ENCODE measurements around the gene PHAF1. TPM values are rescaled to one million over a fixed set of nuclear protein-coding genes. Genes with fewer than 3 reads are reported as not detected.

Gene PHAF1
- polyA plus RNA-seq, 4 donors: 5.9 to 13.6 (median 8.7) TPM

DNA sequence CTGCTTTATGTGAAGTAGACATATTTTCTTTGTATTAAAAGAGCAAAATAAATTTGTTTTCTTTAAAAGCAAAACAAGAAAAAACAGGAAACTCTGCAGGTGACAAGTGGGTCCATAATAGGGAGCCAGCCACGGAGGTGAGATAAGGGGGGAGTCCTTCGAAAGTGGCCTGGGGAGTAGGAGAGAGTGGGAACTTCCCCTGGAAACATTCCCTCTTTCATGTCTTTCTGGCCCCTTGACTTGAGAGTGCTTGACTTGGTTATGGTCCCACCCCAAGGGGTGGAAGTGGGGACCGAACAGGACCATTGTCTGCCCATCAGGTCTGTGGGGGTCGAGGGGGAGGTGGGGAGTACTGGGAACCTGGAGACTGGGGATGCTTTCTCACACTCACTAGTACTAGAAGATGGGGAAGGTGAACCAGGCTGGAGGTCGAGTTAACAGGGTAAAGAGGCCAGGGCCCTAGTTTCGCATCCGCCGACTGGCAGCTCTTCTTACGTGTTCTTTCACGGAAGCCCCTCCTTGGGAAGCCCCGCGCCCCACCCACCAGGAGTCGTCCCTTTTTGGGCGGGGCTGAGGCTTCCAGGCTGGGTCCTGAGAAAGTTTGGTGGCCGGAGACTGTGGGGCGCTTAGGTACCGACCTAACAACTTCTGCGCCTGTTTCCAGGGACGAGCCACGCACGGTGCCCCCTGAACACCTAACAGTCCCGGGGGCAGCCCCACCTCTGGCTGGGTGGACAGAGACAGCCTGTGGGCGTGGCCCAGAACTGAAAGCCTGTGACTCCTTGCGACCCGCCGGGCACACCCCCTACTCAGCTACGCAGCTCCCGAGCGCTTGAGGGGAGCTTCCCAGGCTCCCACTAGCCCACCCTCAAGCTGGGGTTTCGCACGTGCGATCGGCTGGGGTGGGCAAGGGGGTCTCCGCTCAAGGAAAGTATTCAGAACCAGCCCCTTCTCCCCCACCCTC, 49.2 kb downstream of the PHAF1 start:
- H3K27me3 ChIP-seq (ENCODE audit: control insufficient read depth in 3 of 3, insufficient read depth in 3 of 3, low read length in 3 of 3): peaks cover 0 to 72% (median 0%) of the 10 kb centered on the region in 3 donors
- H3K4me1 ChIP-seq (ENCODE audit: control insufficient read depth in 3 of 3, insufficient read depth in 2 of 3, low read depth in 1 of 3, low read length in 2 of 3): peaks cover 4 to 46% (median 10%) of the 10 kb centered on the region in 3 donors
- 2 to 5% (median 3%) methylated on average over 30 to 34 of the region's 34 CpGs for WGBS, 3 donors
- DNase-seq (peak; percentile 54 to 61), FAIRE-seq (no peak)
- H3K4me3 ChIP-seq (ENCODE audit: low read depth in 1 of 3, low read length in 3 of 3): peak overlapping the region; percentile 88 to 94 (median 92)
- peak overlapping the region; percentile 30 to 96 (median 81) for H3K27ac ChIP-seq (ENCODE audit: low read depth in 1 of 3, low read length in 2 of 3)
- H3K9me3 ChIP-seq (ENCODE audit: control insufficient read depth in 2 of 2, insufficient read depth in 1 of 2, low read depth in 1 of 2, low read length in 1 of 2): no peaks in the 10 kb centered on the region
- H3K36me3 ChIP-seq (ENCODE audit: control insufficient read depth in 3 of 3, insufficient read depth in 2 of 3, low read depth in 1 of 3, low read length in 3 of 3): peaks cover 0 to 3% (median 0%) of the 10 kb centered on the region in 3 donors

DNA sequence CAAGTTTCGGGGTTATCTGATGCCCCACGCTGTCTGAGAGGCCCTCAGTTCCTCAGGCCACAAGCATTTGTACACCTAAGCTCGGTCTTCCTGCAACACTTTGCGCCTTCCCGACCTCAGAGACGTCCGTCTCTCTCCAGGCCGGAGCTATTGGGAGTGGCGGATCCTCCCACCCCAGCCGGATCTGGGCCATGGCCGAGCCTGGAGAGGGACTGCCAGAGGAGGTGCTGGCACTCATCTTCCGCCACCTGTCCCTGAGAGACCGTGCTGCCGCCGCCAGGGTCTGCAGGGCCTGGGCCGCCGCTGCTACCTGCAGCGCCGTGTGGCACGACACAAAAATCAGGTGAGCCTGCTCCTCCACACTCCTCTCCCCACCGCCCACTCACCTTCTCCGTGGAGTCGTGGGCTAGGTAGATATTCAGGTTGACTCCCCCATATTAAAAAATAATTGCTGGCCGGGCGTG, 51.9 kb downstream of the PHAF1 start:
- FAIRE-seq (no peak), DNase-seq (no peak)
- no peaks in the 10 kb centered on the region for H3K36me3 ChIP-seq (ENCODE audit: control insufficient read depth in 3 of 3, insufficient read depth in 2 of 3, low read depth in 1 of 3, low read length in 3 of 3)
- no peak overlapping the region for H3K4me3 ChIP-seq (ENCODE audit: low read depth in 1 of 3, low read length in 3 of 3)
- H3K27me3 ChIP-seq (ENCODE audit: control insufficient read depth in 3 of 3, insufficient read depth in 3 of 3, low read length in 3 of 3): peaks cover 10 to 71% (median 13%) of the 10 kb centered on the region in 3 donors
- H3K27ac ChIP-seq (ENCODE audit: low read depth in 1 of 3, low read length in 2 of 3): no peak overlapping the region
- H3K9me3 ChIP-seq (ENCODE audit: control insufficient read depth in 2 of 2, insufficient read depth in 1 of 2, low read depth in 1 of 2, low read length in 1 of 2): no peaks in the 10 kb centered on the region
- WGBS, 3 donors: 53 to 74% (median 71%) methylated on average over 24 to 25 of the region's 25 CpGs
- H3K4me1 ChIP-seq (ENCODE audit: control insufficient read depth in 3 of 3, insufficient read depth in 2 of 3, low read depth in 1 of 3, low read length in 2 of 3): peaks cover 4 to 52% (median 24%) of the 10 kb centered on the region in 3 donors

DNA sequence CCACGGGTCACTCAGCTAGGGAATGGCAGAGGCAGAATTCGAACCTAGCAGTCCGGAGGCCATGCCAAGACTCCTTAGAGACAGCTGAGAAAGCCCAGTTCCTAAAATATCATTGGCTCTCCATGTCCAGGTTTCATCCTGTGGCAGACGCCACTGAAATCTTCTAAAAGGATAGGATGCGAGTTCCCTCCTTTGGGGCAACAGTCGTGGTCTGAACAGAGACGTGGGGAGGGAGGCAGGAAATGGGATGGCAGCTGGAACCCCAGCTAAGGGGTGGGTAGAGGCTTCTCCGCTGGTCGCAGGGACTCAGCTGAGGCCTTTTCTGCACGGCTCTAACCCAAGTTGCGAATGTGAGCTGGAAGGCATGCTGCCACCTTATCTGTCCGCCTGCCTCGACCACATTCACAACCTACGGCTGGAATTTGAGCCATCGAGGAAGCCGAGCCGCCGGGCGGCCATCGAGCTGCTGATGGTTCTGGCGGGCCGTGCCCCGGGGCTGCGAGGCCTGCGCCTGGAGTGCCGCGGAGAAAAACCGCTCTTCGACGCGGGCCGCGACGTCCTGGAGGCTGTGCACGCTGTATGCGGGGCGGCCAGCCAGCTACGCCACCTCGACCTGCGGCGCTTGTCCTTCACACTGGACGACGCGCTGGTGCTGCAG, 52.9 kb downstream of the PHAF1 start:
- WGBS, 3 donors: 16 to 35% (median 27%) methylated on average over 43 to 44 of the region's 44 CpGs
- Histone ChIP-seq H3K4me1 (ENCODE audit: control insufficient read depth in 3 of 3, insufficient read depth in 2 of 3, low read depth in 1 of 3, low read length in 2 of 3) (peaks cover 4 to 52% (median 24%) of the 10 kb centered on the region in 3 donors), H3K27me3 (ENCODE audit: control insufficient read depth in 3 of 3, insufficient read depth in 3 of 3, low read length in 3 of 3) (peaks cover 10 to 74% (median 13%) of the 10 kb centered on the region in 3 donors), H3K9me3 (ENCODE audit: control insufficient read depth in 2 of 2, insufficient read depth in 1 of 2, low read depth in 1 of 2, low read length in 1 of 2) (no peaks in the 10 kb centered on the region), H3K36me3 (ENCODE audit: control insufficient read depth in 3 of 3, insufficient read depth in 2 of 3, low read depth in 1 of 3, low read length in 3 of 3) (no peaks in the 10 kb centered on the region), H3K4me3 (ENCODE audit: low read depth in 1 of 3, low read length in 3 of 3) (peak overlapping the region in 2 of 3 donors; percentile 7 to 23), H3K27ac (ENCODE audit: low read depth in 1 of 3, low read length in 2 of 3) (no peak overlapping the region)
- FAIRE-seq: no peak
- DNase-seq: peak in 1 of 2 donors; percentile 16

DNA sequence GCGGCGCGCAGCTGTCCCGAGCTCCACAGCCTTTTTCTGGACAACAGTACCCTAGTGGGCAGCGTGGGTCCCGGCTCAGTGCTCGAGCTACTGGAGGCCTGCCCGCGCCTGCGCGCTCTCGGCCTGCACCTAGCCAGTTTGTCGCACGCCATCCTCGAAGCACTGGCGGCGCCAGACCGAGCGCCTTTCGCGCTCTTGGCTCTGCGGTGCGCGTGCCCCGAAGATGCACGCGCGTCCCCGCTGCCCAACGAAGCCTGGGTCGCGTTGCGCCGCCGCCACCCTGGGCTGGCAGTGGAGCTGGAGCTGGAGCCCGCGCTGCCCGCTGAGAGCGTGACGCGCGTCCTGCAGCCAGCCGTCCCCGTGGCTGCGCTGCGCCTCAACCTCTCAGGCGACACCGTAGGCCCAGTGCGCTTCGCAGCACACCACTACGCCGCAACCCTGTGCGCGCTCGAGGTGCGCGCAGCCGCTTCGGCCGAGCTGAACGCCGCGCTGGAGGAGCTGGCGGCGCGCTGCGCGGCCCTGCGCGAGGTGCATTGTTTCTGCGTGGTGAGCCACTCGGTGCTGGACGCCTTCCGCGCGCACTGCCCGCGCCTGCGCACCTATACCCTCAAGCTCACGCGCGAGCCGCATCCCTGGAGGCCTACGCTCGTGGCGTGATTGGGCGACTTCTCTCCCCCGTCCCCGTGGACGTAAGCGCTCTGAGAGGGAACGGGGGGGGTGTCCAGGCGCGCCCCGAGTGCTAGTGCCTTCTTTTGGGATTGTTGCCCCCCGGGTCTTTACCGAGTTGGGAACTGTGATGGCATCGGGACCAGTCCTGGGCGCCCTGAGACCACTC, 53.6 kb downstream of the PHAF1 start:
- Histone ChIP-seq H3K4me1 (ENCODE audit: control insufficient read depth in 3 of 3, insufficient read depth in 2 of 3, low read depth in 1 of 3, low read length in 2 of 3) (peaks cover 4 to 52% (median 24%) of the 10 kb centered on the region in 3 donors), H3K9me3 (ENCODE audit: control insufficient read depth in 2 of 2, insufficient read depth in 1 of 2, low read depth in 1 of 2, low read length in 1 of 2) (no peaks in the 10 kb centered on the region), H3K4me3 (ENCODE audit: low read depth in 1 of 3, low read length in 3 of 3) (peak overlapping the region in 2 of 3 donors; percentile 23), H3K36me3 (ENCODE audit: control insufficient read depth in 3 of 3, insufficient read depth in 2 of 3, low read depth in 1 of 3, low read length in 3 of 3) (no peaks in the 10 kb centered on the region), H3K27ac (ENCODE audit: low read depth in 1 of 3, low read length in 2 of 3) (no peak overlapping the region), H3K27me3 (ENCODE audit: control insufficient read depth in 3 of 3, insufficient read depth in 3 of 3, low read length in 3 of 3) (peaks cover 10 to 81% (median 13%) of the 10 kb centered on the region in 3 donors)
- FAIRE-seq: no peak
- WGBS, 3 donors: 2 to 4% (median 2%) methylated on average over 81 to 99 of the region's 99 CpGs
- DNase-seq: peak in 1 of 2 donors; percentile 79

DNA sequence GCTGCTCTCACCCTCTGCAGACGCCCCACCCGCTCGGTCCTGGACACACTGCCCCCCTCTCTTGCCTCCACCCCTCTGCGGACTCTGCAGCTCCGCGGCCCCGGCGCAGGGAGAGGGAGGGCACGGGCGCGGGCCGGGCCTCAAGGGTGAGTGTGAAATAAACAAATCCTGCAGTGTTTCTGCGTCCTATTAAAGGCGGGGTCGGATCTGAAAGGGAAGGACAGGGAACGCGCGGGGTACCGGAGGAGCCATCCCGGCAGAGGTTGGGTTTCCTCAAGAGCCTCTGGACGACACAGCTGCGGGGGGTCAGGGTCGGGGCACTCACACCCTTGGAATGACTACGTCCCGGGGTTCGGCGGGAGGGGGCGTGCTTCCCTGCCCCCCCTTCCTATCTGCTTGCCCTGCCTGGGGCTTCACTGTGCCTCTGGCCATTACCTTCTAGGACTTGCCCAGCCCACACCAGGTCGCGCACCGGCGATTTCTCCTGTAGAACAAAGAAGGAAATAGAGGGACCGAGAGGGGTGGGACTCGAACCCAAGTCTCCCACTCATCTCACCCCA, 54.3 kb downstream of the PHAF1 start:
- no peaks in the 10 kb centered on the region for H3K9me3 ChIP-seq (ENCODE audit: control insufficient read depth in 2 of 2, insufficient read depth in 1 of 2, low read depth in 1 of 2, low read length in 1 of 2)
- DNase-seq (peak in 1 of 2 donors; percentile 29), FAIRE-seq (no peak)
- no peaks in the 10 kb centered on the region for H3K36me3 ChIP-seq (ENCODE audit: control insufficient read depth in 3 of 3, insufficient read depth in 2 of 3, low read depth in 1 of 3, low read length in 3 of 3)
- no peak overlapping the region for H3K27ac ChIP-seq (ENCODE audit: low read depth in 1 of 3, low read length in 2 of 3)
- H3K27me3 ChIP-seq (ENCODE audit: control insufficient read depth in 3 of 3, insufficient read depth in 3 of 3, low read length in 3 of 3): peaks cover 10 to 88% (median 13%) of the 10 kb centered on the region in 3 donors
- H3K4me3 ChIP-seq (ENCODE audit: low read depth in 1 of 3, low read length in 3 of 3): peak overlapping the region in 2 of 3 donors; percentile 12 to 23
- peaks cover 4 to 46% (median 21%) of the 10 kb centered on the region in 3 donors for H3K4me1 ChIP-seq (ENCODE audit: control insufficient read depth in 3 of 3, insufficient read depth in 2 of 3, low read depth in 1 of 3, low read length in 2 of 3)
- WGBS, 3 donors: 0 to 2% (median 2%) methylated on average over 31 to 34 of the region's 34 CpGs

DNA sequence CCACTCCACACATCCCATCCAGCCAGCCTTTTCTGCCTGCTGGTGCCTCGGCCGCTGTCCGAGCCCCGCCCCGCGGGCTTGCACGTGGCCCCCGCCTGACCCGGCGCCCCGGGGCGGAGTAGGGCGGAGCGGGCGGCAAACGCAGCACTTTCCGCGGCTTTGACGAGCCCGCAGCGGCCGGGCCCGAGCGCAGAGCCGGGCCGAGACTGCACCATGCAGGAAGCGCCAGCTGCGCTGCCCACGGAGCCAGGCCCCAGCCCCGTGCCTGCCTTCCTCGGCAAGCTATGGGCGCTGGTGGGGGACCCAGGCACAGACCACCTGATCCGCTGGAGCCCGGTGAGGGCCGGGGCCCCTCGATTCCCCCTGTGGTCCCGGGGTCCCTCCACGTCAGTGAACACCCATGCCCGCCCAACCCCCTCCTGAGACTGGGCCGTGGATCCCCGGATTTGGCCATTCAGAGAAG, 54.9 kb downstream of the PHAF1 start, which contains the start of gene HSF4:
Gene HSF4, plus strand, starts transcription at position 147 of the 463 bp plus-strand sequence. Its CDS starts 67 bp downstream, at position 214.
- DNase-seq (peak; percentile 61 to 71), FAIRE-seq (no peak)
- 1 to 2% (median 2%) methylated on average over 34 to 41 of the region's 41 CpGs for WGBS, 3 donors
- Histone ChIP-seq H3K27me3 (ENCODE audit: control insufficient read depth in 3 of 3, insufficient read depth in 3 of 3, low read length in 3 of 3) (peaks cover 10 to 90% (median 13%) of the 10 kb centered on the region in 3 donors), H3K27ac (ENCODE audit: low read depth in 1 of 3, low read length in 2 of 3) (no peak within 1 kb of the TSS), H3K4me3 (ENCODE audit: low read depth in 1 of 3, low read length in 3 of 3) (peak within 1 kb of the TSS in 2 of 3 donors; percentile 23), H3K36me3 (ENCODE audit: control insufficient read depth in 3 of 3, insufficient read depth in 2 of 3, low read depth in 1 of 3, low read length in 3 of 3) (no peaks in the 10 kb centered on the region), H3K4me1 (ENCODE audit: control insufficient read depth in 3 of 3, insufficient read depth in 2 of 3, low read depth in 1 of 3, low read length in 2 of 3) (peaks cover 4 to 49% (median 22%) of the 10 kb centered on the region in 3 donors), H3K9me3 (ENCODE audit: control insufficient read depth in 2 of 2, insufficient read depth in 1 of 2, low read depth in 1 of 2, low read length in 1 of 2) (no peaks in the 10 kb centered on the region)

DNA sequence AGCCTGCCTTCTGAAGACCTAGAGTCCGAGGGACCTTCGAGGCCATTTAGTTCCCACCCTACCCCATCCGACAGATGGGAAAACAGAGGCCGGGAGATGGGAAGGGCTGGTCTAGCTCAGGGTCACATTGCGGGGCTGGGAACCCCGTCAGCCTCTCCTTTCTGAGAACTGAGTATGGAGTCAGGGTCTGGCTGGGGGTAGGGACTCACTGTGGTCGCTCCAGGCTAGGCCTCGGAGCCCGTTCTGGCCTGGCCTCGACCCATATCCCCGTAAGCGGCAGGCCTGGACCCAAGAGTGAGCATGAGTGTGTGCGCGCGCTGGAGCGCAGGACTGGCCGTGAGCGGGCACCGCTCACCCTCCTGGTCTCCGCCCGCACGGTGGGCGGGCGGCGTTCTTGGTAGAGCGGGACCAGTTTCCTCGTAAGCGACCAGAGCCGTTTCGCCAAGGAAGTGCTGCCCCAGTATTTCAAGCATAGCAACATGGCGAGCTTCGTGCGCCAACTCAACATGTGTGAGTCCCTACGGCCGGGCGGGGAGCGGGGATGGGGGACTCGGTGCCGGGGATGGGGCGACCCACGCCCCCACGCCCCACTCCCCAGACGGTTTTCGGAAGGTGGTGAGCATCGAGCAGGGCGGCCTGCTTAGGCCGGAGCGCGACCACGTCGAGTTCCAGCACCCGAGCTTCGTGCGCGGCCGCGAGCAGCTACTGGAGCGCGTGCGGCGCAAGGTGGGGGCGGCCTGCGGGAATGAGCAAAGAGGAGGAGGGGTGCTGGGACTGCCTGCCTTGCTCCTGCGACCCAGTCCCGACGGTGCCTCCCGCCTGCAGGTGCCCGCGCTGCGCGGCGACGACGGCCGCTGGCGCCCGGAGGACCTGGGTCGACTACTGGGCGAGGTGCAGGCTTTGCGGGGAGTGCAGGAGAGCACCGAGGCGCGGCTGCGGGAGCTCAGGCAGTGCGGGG, 55.7 kb downstream of the PHAF1 start:
- H3K4me1 ChIP-seq (ENCODE audit: control insufficient read depth in 3 of 3, insufficient read depth in 2 of 3, low read depth in 1 of 3, low read length in 2 of 3): peaks cover 4 to 52% (median 28%) of the 10 kb centered on the region in 3 donors
- no peak overlapping the region for H3K27ac ChIP-seq (ENCODE audit: low read depth in 1 of 3, low read length in 2 of 3)
- H3K9me3 ChIP-seq (ENCODE audit: control insufficient read depth in 2 of 2, insufficient read depth in 1 of 2, low read depth in 1 of 2, low read length in 1 of 2): no peaks in the 10 kb centered on the region
- WGBS, 3 donors: 6 to 13% (median 9%) methylated on average over 77 to 85 of the region's 85 CpGs
- DNase-seq: peak in 1 of 2 donors; percentile 62
- H3K27me3 ChIP-seq (ENCODE audit: control insufficient read depth in 3 of 3, insufficient read depth in 3 of 3, low read length in 3 of 3): peaks cover 10 to 92% (median 13%) of the 10 kb centered on the region in 3 donors
- no peak for FAIRE-seq
- no peaks in the 10 kb centered on the region for H3K36me3 ChIP-seq (ENCODE audit: control insufficient read depth in 3 of 3, insufficient read depth in 2 of 3, low read depth in 1 of 3, low read length in 3 of 3)
- no peak overlapping the region for H3K4me3 ChIP-seq (ENCODE audit: low read depth in 1 of 3, low read length in 3 of 3)

All from small intestine (tissue), 7 donors.